ENCODE results near the gene KCNC2.

DNA sequence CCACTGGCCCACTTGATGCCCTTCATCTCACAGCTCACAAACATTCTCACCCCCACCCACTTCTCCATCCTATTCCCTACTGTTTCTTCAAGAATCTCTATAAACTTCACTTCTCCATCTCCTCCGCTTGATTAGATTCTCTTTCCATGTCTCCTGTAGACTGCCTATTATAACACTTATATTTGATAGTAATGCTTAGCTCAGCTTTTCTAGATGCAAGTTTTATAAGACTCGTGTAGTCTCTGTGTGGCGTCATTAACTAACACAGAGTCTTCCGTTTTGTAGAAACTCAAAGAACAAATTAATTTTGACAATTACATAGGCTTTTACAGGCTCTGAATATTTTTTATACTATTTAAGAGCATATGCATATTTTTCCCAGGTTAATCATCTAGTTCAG, 25.7 kb downstream of the KCNC2 start:
- TF ChIP-seq, protein P1, sequence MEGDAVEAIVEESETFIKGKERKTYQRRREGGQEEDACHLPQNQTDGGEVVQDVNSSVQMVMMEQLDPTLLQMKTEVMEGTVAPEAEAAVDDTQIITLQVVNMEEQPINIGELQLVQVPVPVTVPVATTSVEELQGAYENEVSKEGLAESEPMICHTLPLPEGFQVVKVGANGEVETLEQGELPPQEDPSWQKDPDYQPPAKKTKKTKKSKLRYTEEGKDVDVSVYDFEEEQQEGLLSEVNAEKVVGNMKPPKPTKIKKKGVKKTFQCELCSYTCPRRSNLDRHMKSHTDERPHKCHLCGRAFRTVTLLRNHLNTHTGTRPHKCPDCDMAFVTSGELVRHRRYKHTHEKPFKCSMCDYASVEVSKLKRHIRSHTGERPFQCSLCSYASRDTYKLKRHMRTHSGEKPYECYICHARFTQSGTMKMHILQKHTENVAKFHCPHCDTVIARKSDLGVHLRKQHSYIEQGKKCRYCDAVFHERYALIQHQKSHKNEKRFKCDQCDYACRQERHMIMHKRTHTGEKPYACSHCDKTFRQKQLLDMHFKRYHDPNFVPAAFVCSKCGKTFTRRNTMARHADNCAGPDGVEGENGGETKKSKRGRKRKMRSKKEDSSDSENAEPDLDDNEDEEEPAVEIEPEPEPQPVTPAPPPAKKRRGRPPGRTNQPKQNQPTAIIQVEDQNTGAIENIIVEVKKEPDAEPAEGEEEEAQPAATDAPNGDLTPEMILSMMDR (IDR thresholded peaks at IDR 0.05; ENCODE audit: insufficient read depth, low read length) = no peak
- TF ChIP-seq GABPA (IDR thresholded peaks at IDR 0.05; ENCODE audit: low read depth) (no peak), SPI1 (IDR thresholded peaks at IDR 0.05; ENCODE audit: borderline replicate concordance, low read depth) (no peak), POLR2AphosphoS5 (IDR thresholded peaks at IDR 0.05; ENCODE audit: low read depth) (no peak)

Measured in HL-60 (cell line).